HG03469 (cell line): ENCODE measurements around the gene ANAPC2.
"Not testable (repeated sequence)": the region's sequence is repeated elsewhere in the genome, so short reads cannot be mapped to it uniquely, and the experiment has no call there.

Experiments
- ATAC-seq: cut with Tn5 transposase; IDR thresholded peaks from one replicate; pipeline ENCODE4 v1.9.1; 2021; ENCODE audit warnings: mild to moderate bottlenecking, moderate library complexity, moderate number of reproducible peaks; ENCODE audit not compliant: unreplicated experiment

The ANAPC2 gene

DNA sequence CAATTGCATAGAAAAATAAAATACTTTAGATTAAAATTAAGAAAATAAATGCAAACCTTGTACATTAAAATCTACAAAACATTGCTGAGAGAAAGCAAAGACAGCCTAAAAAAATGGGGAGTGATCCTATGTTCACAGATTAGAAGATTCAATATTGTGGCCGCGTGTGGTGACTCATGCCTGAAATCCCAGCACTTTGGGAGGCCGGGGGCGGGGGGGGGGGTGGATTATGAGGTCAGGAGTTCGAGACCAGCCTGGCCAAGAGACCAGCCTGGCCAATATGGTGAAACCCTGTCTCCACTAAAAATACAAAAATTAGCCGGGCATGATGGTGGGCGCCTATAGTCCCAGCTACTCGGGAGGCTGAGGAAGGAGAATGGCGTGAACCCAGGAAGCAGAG is 53.2 kb downstream of the ANAPC2 start:
- ATAC-seq = not testable (repeated sequence)

GRCh38 chr9:137134191-137134590 is 54.2 kb downstream of the ANAPC2 start:
- ATAC-seq = no peak

DNA sequence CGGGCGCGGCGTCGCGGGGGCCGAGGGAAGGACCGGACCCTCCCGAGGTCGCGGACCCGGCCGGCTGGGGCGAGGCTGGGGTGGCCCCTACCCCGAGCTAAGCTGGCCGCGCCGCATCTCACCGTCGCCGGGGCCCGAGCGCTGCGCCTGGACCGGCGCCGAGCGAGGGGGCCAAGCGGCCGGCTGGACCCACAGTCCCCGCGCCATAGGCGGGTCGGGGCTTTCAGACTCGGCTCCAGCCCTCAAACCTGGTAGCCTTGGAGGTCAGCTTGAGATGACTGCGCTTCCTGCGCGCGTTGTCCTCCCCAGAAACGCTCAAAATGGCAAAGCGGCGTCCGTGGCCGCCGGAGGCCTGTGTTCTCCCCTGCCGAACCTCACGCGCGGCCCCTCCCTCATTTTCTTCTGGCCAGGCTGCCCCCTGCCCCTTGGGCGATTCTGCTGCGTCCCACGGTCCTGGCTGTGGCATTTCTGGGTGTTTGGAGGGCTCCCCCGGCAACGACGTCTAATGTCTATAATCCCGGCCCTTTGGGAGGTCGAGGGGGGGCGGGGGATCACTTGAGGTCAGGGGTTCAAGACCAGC is 58.1 kb downstream of the ANAPC2 start:
- ATAC-seq = peak; percentile 22

DNA sequence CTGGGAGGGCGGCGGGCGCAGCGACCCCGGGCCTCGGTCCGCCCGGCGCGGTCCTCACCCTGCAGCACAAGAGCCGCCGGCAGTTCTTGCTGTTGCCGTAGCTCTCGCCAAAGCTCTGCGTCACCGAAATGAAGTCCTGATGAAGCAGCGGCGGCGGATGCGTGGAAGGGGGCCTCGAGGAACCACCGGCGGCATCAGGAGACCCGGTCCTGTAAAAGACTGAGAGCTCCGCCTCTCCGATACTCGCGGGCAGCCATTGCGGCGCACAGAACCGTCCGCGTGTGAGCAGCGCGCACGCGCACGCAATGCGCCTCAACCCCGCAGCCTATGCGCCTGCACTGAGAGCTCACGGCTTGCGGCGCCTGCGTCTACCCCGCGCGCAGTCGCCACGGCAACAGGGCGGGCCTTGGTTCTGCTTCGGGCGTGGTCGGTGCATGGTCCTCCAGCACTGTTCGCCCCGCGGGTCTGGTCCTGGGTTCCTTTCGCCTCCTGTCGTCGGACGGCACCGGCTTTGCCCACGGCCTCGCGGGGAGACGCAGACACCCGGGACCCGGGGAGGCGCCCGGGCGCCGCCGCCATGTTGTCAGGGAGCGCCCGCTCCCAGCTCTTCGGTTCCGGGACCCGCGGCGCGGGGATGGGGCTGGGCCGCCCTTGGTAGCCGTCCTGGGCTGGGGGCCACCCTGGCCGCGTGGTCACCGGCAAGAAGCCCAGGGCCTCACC is 58.7 kb downstream of the ANAPC2 start:
- ATAC-seq = peak; percentile 71

GRCh38 chr9:137128862-137129455 is 59.4 kb downstream of the ANAPC2 start:
- no peak for ATAC-seq

- ATAC-seq = no peak
Observed at GRCh38 chr9:137128158-137128861, 60.0 kb downstream of the ANAPC2 start.

GRCh38 chr9:137127301-137128157 is 60.8 kb downstream of the ANAPC2 start:
- ATAC-seq = no peak

DNA sequence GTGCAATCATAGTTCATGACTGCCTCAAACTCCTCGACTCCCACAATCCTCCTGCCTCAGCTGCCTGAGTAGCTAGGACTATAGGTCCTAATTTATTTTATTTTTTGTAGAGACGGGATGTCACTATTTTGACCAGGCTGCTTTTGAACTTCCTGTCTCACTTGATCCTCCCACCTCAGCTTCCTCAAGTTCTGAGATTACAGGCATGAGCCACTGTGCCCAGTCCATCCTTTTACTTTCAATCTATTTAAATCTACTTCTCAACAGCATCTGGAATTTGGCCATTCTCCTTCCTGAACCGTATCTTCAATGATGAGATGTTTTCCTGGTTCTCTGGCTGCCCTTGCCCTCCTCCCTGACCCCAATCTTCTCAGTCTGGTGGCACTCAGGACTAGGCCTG is 61.6 kb downstream of the ANAPC2 start:
- ATAC-seq = no peak
